Epidermal melanocyte (primary cell): ENCODE results near the gene SPINK5.
"Not testable (repeated sequence)": the region's sequence is repeated elsewhere in the genome, so short reads cannot be mapped to it uniquely, and the experiment has no call there.

Experiments
- DNase-seq: peaks from one replicate; pipeline ENCODE4 v3.0.0; 2011; ENCODE audit warnings: low spot score; ENCODE audit not compliant: insufficient read length

The SPINK5 gene

GRCh38 chr5:148063861-148064260 is at the start of gene SPINK5:
SPINK5 (plus strand) TSS chr5:148063980; CDS start chr5:148064045, 65 bp downstream.
- no peak for DNase-seq

GRCh38 chr5:148014276-148014675 is 49.5 kb upstream of the SPINK5 start:
- no peak for DNase-seq

- DNase-seq = no peak
These were observed 43.4 kb upstream of the SPINK5 start for GRCh38 chr5:148020257-148020988.

- no peak for DNase-seq
These were observed 36.3 kb upstream of the SPINK5 start for GRCh38 chr5:148027505-148027904.

- DNase-seq = no peak
These were observed 34.6 kb upstream of the SPINK5 start for GRCh38 chr5:148029131-148029530.

- DNase-seq = no peak
These were observed 30.6 kb upstream of the SPINK5 start for GRCh38 chr5:148033134-148033533.

GRCh38 chr5:148035676-148036075 is 28.1 kb upstream of the SPINK5 start:
- DNase-seq = no peak

- DNase-seq = no peak
These were observed 20.9 kb upstream of the SPINK5 start for GRCh38 chr5:148042881-148043280.

GRCh38 chr5:148043705-148044104 is 20.1 kb upstream of the SPINK5 start:
- no peak for DNase-seq

GRCh38 chr5:148055160-148055559 is 8.6 kb upstream of the SPINK5 start:
- DNase-seq = not testable (repeated sequence)

GRCh38 chr5:148060309-148060708 is 3.5 kb upstream of the SPINK5 start:
- no peak for DNase-seq

- DNase-seq = no peak
These were observed 2.9 kb upstream of the SPINK5 start for GRCh38 chr5:148060881-148061280.

- DNase-seq = no peak
These were observed 6.8 kb downstream of the SPINK5 start for GRCh38 chr5:148070621-148071020.

- no peak for DNase-seq
These were observed 8.4 kb downstream of the SPINK5 start for GRCh38 chr5:148072207-148072606.

- DNase-seq = no peak
These were observed 11.7 kb downstream of the SPINK5 start for GRCh38 chr5:148075529-148075928.

- no peak for DNase-seq
These were observed 19.4 kb downstream of the SPINK5 start for GRCh38 chr5:148083203-148083602.

- no peak for DNase-seq
These were observed 20.5 kb downstream of the SPINK5 start for GRCh38 chr5:148084269-148084668.

- no peak for DNase-seq
These were observed 21.5 kb downstream of the SPINK5 start for GRCh38 chr5:148085310-148085709.

GRCh38 chr5:148085977-148086705 is 22.4 kb downstream of the SPINK5 start:
- no peak for DNase-seq

- no peak for DNase-seq
These were observed 26.5 kb downstream of the SPINK5 start for GRCh38 chr5:148090146-148090772.

GRCh38 chr5:148090773-148091250 is 27.0 kb downstream of the SPINK5 start:
- no peak for DNase-seq
